Measurements from ENCODE around the gene NFKBIZ. TPM values are rescaled to one million over a fixed set of nuclear protein-coding genes. Genes with fewer than 3 reads are reported as not detected.

The NFKBIZ gene, protein sequence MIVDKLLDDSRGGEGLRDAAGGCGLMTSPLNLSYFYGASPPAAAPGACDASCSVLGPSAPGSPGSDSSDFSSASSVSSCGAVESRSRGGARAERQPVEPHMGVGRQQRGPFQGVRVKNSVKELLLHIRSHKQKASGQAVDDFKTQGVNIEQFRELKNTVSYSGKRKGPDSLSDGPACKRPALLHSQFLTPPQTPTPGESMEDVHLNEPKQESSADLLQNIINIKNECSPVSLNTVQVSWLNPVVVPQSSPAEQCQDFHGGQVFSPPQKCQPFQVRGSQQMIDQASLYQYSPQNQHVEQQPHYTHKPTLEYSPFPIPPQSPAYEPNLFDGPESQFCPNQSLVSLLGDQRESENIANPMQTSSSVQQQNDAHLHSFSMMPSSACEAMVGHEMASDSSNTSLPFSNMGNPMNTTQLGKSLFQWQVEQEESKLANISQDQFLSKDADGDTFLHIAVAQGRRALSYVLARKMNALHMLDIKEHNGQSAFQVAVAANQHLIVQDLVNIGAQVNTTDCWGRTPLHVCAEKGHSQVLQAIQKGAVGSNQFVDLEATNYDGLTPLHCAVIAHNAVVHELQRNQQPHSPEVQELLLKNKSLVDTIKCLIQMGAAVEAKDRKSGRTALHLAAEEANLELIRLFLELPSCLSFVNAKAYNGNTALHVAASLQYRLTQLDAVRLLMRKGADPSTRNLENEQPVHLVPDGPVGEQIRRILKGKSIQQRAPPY
- total RNA-seq (2014; rRNA removed; shearing (Covaris generic); ENCODE audit: low replicate concordance): 45.4 and 53.5 TPM in 2 replicates

DNA sequence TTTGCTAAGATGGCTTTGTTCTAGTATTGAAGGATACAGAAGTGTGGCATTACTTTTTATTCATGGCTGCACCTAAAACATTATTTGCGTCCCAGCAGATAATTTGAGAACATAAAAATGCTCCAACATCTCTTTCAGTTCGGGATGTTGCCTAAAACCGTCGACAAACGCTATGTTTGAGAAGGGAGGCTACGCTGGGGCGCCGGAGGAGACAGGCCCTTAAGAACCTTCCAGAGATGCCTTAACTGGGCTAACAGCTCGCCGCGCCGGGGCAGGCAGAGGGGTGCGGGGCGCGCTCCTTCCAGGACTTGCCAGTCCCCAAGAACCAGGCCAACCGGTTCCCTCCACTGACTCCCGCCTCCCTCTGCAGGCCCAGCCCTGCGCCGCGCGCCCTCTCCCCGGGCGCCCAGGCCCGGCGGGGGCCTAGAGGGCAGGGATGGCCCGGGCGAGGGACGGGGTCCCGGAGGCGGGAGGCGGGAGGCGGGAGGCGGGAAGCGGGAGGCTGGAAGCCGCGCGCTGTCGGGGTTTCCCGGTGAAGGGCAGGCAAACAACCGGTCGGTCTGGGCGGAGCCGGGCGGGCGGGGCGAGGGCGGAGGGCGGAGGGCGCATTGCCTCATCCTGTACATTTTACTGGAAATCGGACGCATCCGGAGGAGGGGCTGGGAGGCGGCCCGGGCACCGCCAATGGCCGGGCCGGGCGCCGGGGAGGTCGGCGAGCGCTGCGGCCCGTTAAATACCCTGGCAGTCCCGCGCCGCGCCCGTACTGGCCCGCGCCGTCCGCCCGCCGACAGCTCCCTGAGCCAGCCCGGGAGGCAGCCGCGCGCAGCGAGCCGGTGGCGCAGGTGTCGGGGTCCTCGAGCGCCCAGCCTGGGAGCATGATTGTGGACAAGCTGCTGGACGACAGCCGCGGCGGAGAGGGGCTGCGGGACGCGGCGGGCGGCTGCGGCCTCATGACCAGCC is at the start of gene NFKBIZ:
TSS of gene NFKBIZ (plus strand) at position 761 of the 960 bp plus-strand sequence. CDS start at position 876, 115 bp downstream.
- peak; percentile 90 for DNase-seq (ENCODE audit: low read depth)

DNA sequence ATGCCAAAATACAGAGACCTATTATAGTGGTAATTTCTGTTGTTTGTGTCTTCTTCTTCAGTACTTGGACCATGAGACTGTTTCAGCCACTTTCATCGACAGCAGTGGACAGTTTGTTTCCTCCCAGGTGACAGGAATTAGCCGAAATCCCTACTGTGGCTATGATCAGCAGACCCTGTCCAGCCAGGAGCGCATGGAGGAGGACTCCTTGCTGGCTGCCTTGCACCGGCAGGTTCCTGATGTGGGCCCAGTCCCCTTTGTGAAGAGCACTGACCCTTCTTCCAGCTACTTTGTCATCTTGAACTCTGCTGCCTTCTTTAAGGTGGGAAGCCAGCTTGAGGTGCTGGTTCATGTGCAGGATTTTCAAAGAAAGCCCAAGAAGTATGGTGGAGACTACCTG is 48.1 kb upstream of the NFKBIZ start:
- no peak for DNase-seq (ENCODE audit: low read depth)
- in situ Hi-C loops (cut with HindIII; ENCODE audit: low pct_unique_long_range_greater_than_20kb, low sequenced_read_pairs): no loop called here

More for the DNA sequence above, at the start of gene NFKBIZ:
- in situ Hi-C loops (cut with HindIII; ENCODE audit: low pct_unique_long_range_greater_than_20kb, low sequenced_read_pairs): no loop called here

DNA sequence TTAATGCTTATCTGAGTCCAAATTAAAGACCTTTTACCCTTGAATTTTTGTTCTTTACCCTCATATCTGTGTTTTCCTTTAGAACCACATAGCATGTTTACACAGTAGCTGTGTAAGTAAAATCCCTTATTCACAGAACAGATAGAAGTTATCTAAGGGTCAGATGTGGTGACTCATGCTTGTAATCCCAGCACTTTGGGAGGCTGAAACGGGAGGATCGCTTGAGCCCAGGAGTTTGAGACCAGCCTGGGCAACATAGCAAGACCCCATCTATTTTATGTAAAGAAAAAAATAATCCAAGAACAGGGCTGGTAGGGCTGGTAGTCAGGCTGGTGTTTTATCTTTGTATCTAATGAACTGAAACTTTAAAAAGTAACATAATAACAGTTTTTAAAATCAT is 47.1 kb upstream of the NFKBIZ start:
- in situ Hi-C loops (cut with HindIII; ENCODE audit: low pct_unique_long_range_greater_than_20kb, low sequenced_read_pairs): no loop called here
- no peak for DNase-seq (ENCODE audit: low read depth)

DNA sequence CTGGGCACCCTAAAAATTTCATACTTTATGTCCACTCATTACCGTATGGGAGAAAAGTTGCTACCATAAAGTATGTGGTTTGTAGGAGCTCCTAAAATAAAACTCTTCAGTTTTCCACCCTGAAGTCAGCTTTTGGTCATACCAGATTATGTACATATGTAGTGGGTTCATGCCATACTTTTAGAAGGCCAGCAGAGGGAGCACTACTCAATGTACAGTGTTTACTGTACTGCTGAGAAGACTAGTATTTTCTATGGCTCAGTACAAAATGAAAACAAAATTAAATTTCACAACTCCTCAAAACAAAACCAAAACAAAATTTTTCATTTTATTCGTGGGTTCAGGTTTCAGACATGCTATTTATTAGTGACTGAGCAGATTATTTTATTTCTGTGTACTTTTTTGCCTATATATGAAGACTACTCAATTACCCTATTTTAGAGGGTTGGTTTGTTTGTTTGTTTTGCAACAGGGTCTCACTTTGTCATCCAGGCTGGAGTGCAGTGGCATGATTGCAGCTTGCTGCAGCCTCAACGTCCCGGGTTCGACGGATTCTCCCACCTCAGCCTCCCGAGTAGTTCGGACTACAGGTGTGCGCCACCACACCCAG is 46.0 kb upstream of the NFKBIZ start:
- in situ Hi-C loops (cut with HindIII; ENCODE audit: low pct_unique_long_range_greater_than_20kb, low sequenced_read_pairs): no loop called here
- no peak for DNase-seq (ENCODE audit: low read depth)

DNA sequence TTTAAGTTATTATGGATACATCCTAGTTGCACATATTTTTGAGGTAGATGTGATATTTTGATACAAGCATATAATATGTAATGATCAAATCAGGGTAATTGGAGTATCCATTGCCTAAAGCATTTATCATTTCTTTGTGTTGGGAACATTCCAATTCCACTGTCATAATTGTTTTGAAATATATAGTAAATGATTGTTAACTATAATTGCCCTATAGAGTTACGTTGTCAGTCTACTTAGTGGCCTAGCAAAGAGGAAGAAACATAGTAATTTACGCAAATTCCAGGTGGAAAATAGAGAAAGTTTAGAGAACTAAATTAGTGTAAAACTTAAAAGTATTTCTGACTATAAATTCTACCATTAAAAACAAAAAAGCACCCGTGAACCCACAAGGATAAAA is 45.4 kb upstream of the NFKBIZ start:
- in situ Hi-C loops (cut with HindIII; ENCODE audit: low pct_unique_long_range_greater_than_20kb, low sequenced_read_pairs): no loop called here
- DNase-seq (ENCODE audit: low read depth): no peak

DNA sequence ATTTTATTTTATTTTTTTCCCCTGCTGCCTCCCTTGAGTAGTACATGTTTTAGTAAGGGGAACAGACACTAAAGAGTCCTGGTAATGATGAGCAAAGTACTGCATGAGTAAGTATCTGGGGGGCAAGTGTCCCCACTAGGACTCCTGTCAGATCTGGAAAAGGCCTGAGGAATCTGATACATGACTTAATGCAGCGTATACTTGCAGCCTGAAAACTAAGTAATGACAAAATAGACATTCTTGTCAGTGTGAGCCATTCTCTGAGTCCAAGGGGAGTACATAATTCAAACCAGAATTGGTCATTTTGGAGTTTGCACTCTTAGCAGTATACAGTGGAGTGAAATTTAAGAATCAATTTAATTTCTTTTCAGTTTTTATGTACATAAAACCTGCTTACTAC is 42.8 kb upstream of the NFKBIZ start:
- in situ Hi-C loops (cut with HindIII; ENCODE audit: low pct_unique_long_range_greater_than_20kb, low sequenced_read_pairs): no loop called here
- DNase-seq (ENCODE audit: low read depth): no peak

DNA sequence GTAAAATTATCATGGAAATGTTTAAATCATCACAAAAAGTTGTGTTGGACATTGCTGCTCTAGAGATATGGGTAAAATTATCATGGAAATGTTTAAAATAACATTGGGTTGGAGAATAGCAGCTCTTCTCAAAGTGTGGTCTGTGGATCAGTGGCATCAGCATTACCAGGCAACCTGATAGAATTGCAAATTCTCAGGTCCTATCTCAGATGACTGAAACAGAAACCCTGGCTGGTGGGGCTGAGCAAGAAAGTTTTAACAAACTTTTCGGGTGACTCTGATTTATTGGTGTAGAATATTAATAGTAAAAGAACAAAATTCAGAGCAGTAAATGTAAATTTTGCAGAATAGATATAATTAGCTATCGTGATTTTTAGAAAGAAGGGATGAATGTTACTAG is 41.4 kb upstream of the NFKBIZ start:
- in situ Hi-C loops (cut with HindIII; ENCODE audit: low pct_unique_long_range_greater_than_20kb, low sequenced_read_pairs): no loop called here
- DNase-seq (ENCODE audit: low read depth): no peak

DNA sequence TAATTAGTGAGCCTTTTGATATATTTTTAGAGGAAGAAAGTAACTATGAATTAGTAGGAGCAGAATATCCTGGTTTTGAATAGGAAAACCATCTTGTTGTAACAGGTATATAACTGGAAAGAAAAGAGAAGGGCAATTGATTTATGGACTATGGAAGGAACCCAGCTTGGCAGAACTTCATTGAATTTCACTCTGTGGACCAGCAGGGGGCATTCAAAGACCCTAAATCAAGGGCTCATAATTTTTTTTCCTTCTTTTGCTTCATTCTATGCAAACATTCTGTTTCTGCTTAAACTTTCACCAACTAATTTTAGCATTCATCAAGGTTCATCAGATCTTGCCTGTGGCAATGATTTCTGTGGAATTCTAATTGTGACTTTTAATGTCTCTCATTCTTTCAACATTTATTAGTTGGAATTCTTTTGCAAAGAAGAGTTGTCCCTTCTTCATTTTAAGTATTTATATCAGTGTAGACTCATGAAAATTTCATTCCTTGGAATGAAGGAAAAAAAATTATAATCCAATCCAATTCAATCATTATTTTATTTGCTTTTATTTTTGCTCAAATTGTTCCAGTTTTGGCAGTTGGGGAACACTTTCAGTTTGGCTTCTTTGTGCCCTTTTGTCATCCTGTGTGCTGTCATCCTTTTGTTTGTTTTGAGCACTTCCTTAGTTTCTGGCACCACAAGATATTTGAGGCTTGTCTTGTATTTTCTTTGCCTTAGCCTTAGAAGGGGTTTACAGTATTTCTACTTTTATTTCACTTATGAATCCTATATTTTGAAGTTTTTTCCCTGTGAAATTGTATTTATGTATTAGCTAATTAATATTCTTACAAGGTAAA is 39.9 kb upstream of the NFKBIZ start:
- DNase-seq (ENCODE audit: low read depth): peak; percentile 39
- in situ Hi-C loops (cut with HindIII; ENCODE audit: low pct_unique_long_range_greater_than_20kb, low sequenced_read_pairs): no loop called here

DNA sequence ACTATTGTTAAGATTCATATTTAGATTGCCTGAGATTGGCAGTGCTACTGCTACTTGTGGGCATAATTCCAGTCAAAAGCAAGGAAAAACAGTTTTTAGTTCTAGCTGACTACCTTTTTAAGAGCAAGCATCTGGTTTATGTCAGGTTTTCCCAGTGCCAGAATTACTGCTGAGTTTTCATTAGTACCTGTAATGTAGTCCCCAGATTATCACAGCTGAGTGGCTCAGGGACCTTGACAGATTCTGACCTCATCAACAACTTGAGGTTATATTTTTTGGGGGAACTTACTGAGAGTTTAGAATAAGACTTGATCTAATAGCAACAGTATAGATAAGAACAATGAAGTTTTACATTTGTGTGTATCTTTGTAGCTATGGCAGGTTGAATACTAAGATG is 39.3 kb upstream of the NFKBIZ start:
- in situ Hi-C loops (cut with HindIII; ENCODE audit: low pct_unique_long_range_greater_than_20kb, low sequenced_read_pairs): no loop called here
- DNase-seq (ENCODE audit: low read depth): no peak

DNA sequence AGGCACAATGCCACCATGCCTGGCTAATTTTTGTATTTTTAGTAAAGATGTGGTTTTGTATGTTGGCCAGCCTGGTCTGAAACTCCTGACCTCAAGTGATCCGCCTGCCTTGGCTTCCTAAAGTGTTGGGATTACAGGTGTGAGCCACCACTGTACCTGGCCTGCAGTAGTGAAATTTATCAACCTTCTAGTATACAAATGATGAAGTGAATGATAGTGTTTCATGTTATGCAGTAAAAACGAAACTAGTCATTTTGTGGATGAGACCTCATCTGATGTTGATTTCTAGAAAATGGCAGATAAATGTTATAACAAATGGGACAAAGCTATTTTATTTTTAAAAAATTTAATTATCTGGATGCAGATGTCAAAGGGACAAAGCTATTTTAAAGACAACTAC is 37.4 kb upstream of the NFKBIZ start:
- no peak for DNase-seq (ENCODE audit: low read depth)
- in situ Hi-C loops (cut with HindIII; ENCODE audit: low pct_unique_long_range_greater_than_20kb, low sequenced_read_pairs): no loop called here

DNA sequence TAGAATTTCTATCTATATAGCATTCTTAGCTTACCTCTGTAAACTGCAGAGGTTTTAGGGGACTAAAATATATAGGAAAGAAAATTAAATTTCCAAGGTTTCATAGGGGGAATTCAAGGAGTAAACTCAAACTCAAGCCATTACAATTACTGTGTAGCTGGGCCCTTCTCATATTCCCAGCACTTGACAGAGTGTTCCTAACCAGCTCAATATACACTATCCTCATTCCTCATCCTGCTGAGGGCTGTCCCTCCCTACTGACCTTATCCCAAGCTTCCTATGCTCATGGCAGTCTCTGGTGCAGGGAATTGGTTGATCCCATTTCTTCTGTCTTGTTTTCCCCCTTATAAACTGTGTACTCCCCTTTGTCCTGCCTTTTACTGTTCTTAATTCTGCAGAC is 36.4 kb upstream of the NFKBIZ start:
- in situ Hi-C loops (cut with HindIII; ENCODE audit: low pct_unique_long_range_greater_than_20kb, low sequenced_read_pairs): no loop called here
- no peak for DNase-seq (ENCODE audit: low read depth)

DNA sequence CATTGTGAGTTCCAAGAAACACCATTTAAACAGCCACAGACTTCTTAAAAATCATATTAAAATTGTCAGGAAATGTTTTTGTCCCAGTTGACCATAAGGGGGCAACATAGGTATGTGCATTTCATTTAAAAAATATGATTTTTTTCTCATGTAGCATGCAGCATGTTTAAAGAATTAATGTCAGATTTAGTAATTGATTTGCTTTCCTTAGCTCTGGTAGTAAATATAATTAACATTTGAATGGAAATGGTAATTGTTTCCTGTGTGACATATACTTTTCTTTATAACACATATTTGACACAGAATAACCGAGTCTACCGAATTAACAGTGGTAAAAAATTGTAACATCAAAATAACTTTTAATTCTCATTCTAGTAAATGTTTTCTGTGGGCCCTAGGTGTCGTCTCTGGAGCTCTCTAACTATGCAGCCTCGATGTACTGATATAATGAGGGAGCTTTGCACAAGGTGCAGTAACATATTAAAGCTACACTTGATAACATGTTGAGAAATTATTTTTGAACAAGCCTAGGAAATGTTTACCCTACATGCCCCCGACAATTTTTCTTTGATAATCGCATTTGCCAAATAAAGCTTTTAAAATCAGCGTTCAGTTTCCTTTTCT is 35.4 kb upstream of the NFKBIZ start:
- in situ Hi-C loops (cut with HindIII; ENCODE audit: low pct_unique_long_range_greater_than_20kb, low sequenced_read_pairs): no loop called here
- no peak for DNase-seq (ENCODE audit: low read depth)

DNA sequence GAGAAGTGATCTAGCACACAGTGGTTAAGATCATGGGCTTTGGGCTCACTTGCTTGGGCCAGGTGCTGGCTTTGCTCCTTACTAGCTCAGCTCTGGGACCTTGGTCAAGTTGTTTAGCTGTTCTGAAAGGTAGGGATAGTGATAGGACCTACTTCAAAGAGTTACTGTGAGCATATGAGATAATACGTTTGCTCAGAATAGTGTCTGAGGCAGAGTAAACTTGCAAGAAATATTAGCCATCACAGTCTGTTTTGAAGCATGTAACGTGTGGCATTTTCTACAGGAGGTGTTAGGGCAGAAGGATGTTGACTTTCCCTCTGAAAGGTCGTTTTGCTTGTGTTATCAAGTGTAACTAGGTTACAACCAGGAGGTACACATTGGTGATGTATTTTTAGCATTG is 34.5 kb upstream of the NFKBIZ start:
- no peak for DNase-seq (ENCODE audit: low read depth)
- in situ Hi-C loops (cut with HindIII; ENCODE audit: low pct_unique_long_range_greater_than_20kb, low sequenced_read_pairs): no loop called here

DNA sequence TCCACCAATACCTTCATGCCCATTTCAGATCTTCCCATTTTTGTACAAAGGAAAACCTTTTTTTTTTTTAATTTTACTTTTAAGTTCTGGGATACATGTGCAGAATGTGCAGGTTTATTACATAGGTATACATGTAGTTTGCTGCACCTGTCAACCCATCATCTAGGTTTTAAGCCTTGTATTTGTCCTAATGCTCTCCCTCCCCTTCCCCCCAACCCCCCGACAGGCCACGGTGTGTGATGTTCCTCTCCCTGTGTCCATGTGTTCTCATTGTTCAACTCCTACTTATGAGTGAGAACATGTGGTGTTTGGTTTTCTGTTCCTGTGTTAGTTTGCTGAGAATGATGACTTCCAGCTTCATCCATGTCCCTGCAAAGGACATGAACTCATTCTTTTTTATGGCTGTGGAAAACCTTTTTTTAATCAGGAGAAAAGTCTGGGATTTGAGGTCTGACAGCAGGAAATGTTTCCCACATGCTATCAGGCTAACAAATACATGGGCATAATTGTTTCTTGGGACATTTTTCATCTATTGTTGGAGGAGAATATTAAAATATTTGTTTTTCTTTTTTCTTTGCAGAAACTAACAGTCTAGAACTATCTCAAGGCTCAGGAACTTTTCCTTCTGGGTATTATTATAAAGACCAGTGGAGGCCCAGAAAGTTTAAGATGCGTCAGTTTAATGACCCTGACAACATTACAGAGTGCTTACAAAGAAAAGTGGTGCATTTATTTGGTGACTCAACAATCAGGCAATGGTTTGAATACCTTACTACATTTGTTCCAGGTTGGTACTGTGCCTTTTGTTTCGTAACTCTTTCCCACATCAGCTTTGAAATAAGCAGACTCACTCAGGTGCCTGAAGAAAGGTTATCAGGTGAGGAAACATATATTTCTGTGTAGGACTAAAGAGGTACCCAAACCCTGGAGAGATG is 32.8 kb upstream of the NFKBIZ start:
- no peak for DNase-seq (ENCODE audit: low read depth)
- in situ Hi-C loops (cut with HindIII; ENCODE audit: low pct_unique_long_range_greater_than_20kb, low sequenced_read_pairs): no loop called here

DNA sequence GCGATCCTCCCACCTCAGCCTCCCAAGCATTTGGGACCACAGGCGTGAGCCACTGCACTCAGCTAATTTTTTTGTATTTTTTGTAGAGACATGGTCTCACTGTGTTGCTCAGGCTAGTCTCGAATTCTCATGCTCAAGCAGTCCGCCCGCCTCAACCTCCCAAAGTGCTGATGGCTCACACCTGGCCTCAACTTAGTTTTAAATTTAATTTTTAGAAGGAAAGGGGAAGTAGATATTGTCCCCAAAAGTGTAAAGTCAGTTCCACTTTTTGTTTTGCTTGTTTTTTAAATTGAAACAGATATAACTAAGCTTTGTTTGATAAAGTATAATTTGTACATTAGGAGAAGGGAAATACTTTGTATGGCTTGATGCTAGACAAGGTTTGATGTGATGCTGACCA is 31.3 kb upstream of the NFKBIZ start:
- in situ Hi-C loops (cut with HindIII; ENCODE audit: low pct_unique_long_range_greater_than_20kb, low sequenced_read_pairs): no loop called here
- no peak for DNase-seq (ENCODE audit: low read depth)

DNA sequence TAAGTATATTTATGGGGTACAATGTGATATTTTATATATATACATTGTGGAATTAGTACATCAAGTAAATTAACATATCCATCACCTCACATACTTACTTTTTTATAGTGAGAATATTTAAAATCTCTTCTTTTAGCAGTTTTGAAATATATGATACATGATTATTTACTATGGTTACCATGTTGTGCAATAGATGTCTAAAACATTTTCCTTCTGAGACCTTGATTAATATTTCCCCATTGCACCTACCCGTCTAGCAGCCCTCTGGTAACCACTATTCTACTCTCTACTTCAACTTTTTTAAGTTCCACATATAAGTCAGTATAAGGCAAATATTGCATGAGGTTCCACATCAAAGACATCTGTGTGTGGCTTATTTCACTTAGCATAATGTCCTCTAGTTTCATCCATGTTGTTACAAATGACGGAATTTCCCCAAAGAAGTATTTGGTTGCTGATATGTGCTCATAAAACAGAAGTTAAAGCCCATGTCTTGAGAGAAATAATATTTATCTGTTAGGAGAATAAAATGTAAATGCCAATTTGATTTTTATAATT is 29.6 kb upstream of the NFKBIZ start:
- DNase-seq (ENCODE audit: low read depth): no peak
- in situ Hi-C loops (cut with HindIII; ENCODE audit: low pct_unique_long_range_greater_than_20kb, low sequenced_read_pairs): no loop called here
